ENCODE measurements around the gene TNS3.

The TNS3 gene

GRCh38 chr7:47331179-47331565, 250.7 kb downstream of the TNS3 start:
- DNase-seq (ENCODE audit: low read depth, low spot score) = no peak

- DNase-seq (ENCODE audit: low read depth, low spot score) = no peak
These were observed 251.2 kb downstream of the TNS3 start for GRCh38 chr7:47330561-47331178.

GRCh38 chr7:47330026-47330425, 251.9 kb downstream of the TNS3 start:
- no peak for DNase-seq (ENCODE audit: low read depth, low spot score)

- DNase-seq (ENCODE audit: low read depth, low spot score) = peak; percentile 34
These were observed 252.5 kb downstream of the TNS3 start for GRCh38 chr7:47329320-47329926.

GRCh38 chr7:47328392-47329319, 253.3 kb downstream of the TNS3 start:
- DNase-seq (ENCODE audit: low read depth, low spot score) = no peak

- DNase-seq (ENCODE audit: low read depth, low spot score) = peak; percentile 94
These were observed 254.1 kb downstream of the TNS3 start for GRCh38 chr7:47327698-47328391.

- no peak for DNase-seq (ENCODE audit: low read depth, low spot score)
These were observed 254.6 kb downstream of the TNS3 start for GRCh38 chr7:47327346-47327697.

- no peak for DNase-seq (ENCODE audit: low read depth, low spot score)
These were observed 255.1 kb downstream of the TNS3 start for GRCh38 chr7:47326808-47327207.

- DNase-seq (ENCODE audit: low read depth, low spot score) = no peak
These were observed 255.7 kb downstream of the TNS3 start for GRCh38 chr7:47326220-47326619.

- DNase-seq (ENCODE audit: low read depth, low spot score) = no peak
These were observed 256.6 kb downstream of the TNS3 start for GRCh38 chr7:47325337-47325736.

- DNase-seq (ENCODE audit: low read depth, low spot score) = no peak
These were observed 258.0 kb downstream of the TNS3 start for GRCh38 chr7:47323904-47324303.

- no peak for DNase-seq (ENCODE audit: low read depth, low spot score)
These were observed 259.2 kb downstream of the TNS3 start for GRCh38 chr7:47322731-47323130.

- DNase-seq (ENCODE audit: low read depth, low spot score) = no peak
These were observed 261.6 kb downstream of the TNS3 start for GRCh38 chr7:47320296-47320695.

GRCh38 chr7:47318395-47319182, 263.3 kb downstream of the TNS3 start:
- no peak for DNase-seq (ENCODE audit: low read depth, low spot score)

GRCh38 chr7:47317487-47317886, 264.4 kb downstream of the TNS3 start:
- no peak for DNase-seq (ENCODE audit: low read depth, low spot score)

- no peak for DNase-seq (ENCODE audit: low read depth, low spot score)
These were observed 266.9 kb downstream of the TNS3 start for GRCh38 chr7:47314728-47315607.

GRCh38 chr7:47314248-47314647, 267.7 kb downstream of the TNS3 start:
- DNase-seq (ENCODE audit: low read depth, low spot score) = no peak

GRCh38 chr7:47313564-47313963, 268.3 kb downstream of the TNS3 start:
- peak; percentile 36 for DNase-seq (ENCODE audit: low read depth, low spot score)

GRCh38 chr7:47311891-47312290, 270.0 kb downstream of the TNS3 start:
- DNase-seq (ENCODE audit: low read depth, low spot score) = no peak

GRCh38 chr7:47310020-47310419, 271.9 kb downstream of the TNS3 start:
- no peak for DNase-seq (ENCODE audit: low read depth, low spot score)

All from ELF-1 (cell line).